PC-9 (cell line): ENCODE results near the gene ZNG1F.
"Not testable (repeated sequence)": the region's sequence is repeated elsewhere in the genome, so short reads cannot be mapped to it uniquely, and the experiment has no call there.

Source experiments
- EZH2 ChIP-seq: fragments of 200-600 bp; sonication (generic); IDR thresholded peaks from 2 replicates; pipeline ENCODE4 v1.8.0; 2017; ENCODE audit warnings: antibody characterized with exemption, low read depth
- TF ChIP-seq, protein P1 (sequence below): fragments of 200-600 bp; sonication (generic); conservative IDR thresholded peaks from 2 replicates; pipeline ENCODE4 v1.6.1; 2017; ENCODE audit warnings: mixed run types, antibody characterized with exemption, mild to moderate bottlenecking, moderate library complexity

DNA sequence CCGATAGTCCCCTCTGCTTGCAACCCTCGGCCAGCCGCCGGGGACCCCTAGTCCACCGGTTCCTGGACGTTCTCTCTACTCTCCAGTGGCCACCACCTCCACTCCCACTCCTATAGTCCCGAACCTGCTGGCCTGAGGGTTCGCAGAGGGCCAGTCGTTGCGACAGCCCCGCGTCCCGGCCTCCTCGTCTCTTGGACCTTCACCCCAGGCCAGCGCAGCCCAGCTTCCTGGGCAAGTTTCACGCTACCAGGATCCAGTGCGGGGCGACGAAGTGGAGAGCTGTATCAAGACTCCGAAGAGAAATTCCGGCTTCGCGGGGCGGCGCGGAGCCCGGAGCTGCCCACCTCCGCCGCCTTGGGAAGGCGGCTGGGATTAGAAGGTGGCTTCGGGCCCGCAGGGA lies 65.7 kb downstream of the ZNG1F start:
- not testable (repeated sequence) for TF ChIP-seq EZH2
- TF ChIP-seq, protein P1, sequence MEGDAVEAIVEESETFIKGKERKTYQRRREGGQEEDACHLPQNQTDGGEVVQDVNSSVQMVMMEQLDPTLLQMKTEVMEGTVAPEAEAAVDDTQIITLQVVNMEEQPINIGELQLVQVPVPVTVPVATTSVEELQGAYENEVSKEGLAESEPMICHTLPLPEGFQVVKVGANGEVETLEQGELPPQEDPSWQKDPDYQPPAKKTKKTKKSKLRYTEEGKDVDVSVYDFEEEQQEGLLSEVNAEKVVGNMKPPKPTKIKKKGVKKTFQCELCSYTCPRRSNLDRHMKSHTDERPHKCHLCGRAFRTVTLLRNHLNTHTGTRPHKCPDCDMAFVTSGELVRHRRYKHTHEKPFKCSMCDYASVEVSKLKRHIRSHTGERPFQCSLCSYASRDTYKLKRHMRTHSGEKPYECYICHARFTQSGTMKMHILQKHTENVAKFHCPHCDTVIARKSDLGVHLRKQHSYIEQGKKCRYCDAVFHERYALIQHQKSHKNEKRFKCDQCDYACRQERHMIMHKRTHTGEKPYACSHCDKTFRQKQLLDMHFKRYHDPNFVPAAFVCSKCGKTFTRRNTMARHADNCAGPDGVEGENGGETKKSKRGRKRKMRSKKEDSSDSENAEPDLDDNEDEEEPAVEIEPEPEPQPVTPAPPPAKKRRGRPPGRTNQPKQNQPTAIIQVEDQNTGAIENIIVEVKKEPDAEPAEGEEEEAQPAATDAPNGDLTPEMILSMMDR: not testable (repeated sequence)
